HG03196 (cell line): Measurements from ENCODE around the gene TCERG1L.
"Not testable (repeated sequence)": the region's sequence is repeated elsewhere in the genome, so short reads cannot be mapped to it uniquely, and the experiment has no call there.

Source experiments
- ATAC-seq: cut with Tn5 transposase; IDR thresholded peaks from one replicate; pipeline ENCODE4 v1.9.1; 2021; ENCODE audit not compliant: unreplicated experiment

TCERG1L gene

GRCh38 chr10:131187926-131188325 is 123.6 kb downstream of the TCERG1L start:
- no peak for ATAC-seq

GRCh38 chr10:131187274-131187673 is 124.2 kb downstream of the TCERG1L start:
- ATAC-seq, result no peak

GRCh38 chr10:131186547-131187253 is 124.8 kb downstream of the TCERG1L start:
- ATAC-seq, result no peak

- no peak for ATAC-seq
These were observed 127.0 kb downstream of the TCERG1L start for GRCh38 chr10:131184503-131184902.

- no peak for ATAC-seq
These were observed 127.9 kb downstream of the TCERG1L start for GRCh38 chr10:131183546-131184045.

- ATAC-seq, result no peak
These were observed 130.1 kb downstream of the TCERG1L start for GRCh38 chr10:131181456-131181855.

GRCh38 chr10:131180740-131181415 is 130.6 kb downstream of the TCERG1L start:
- ATAC-seq, result no peak

GRCh38 chr10:131180086-131180485 is 131.4 kb downstream of the TCERG1L start:
- ATAC-seq, result no peak

GRCh38 chr10:131179361-131179760 is 132.2 kb downstream of the TCERG1L start:
- no peak for ATAC-seq

- no peak for ATAC-seq
These were observed 132.8 kb downstream of the TCERG1L start for GRCh38 chr10:131178521-131179331.

GRCh38 chr10:131177431-131178327 is 133.8 kb downstream of the TCERG1L start:
- no peak for ATAC-seq

GRCh38 chr10:131176907-131177306 is 134.6 kb downstream of the TCERG1L start:
- no peak for ATAC-seq

GRCh38 chr10:131176324-131176723 is 135.2 kb downstream of the TCERG1L start:
- not testable (repeated sequence) for ATAC-seq

GRCh38 chr10:131175891-131176290 is 135.6 kb downstream of the TCERG1L start:
- no peak for ATAC-seq

- ATAC-seq, result no peak
These were observed 136.6 kb downstream of the TCERG1L start for GRCh38 chr10:131174651-131175540.

GRCh38 chr10:131174211-131174565 is 137.3 kb downstream of the TCERG1L start:
- no peak for ATAC-seq

- no peak for ATAC-seq
These were observed 137.9 kb downstream of the TCERG1L start for GRCh38 chr10:131173484-131174210.

GRCh38 chr10:131172433-131172832 is 139.1 kb downstream of the TCERG1L start:
- no peak for ATAC-seq

GRCh38 chr10:131169146-131169545 is 142.4 kb downstream of the TCERG1L start:
- no peak for ATAC-seq
